Jurkat, Clone E6-1 (cell line): ENCODE data around the gene C1QBP.

Experiments
- DNase-seq: peaks from one replicate; pipeline ENCODE4 v3.0.0-alpha.2; 2011; ENCODE audit warnings: low read depth, low spot score
- H3K4me3 ChIP-seq: 2 replicates; pipeline ENCODE4 v1.5.1; 2011; ENCODE audit warnings: mild to moderate bottlenecking, low read length, control low read depth, moderate library complexity

The C1QBP gene

GRCh38 chr17:5399767-5400166 lies 39.2 kb downstream of the C1QBP start:
- H3K4me3 ChIP-seq, result no peak overlapping the region
- DNase-seq, result no peak

GRCh38 chr17:5396612-5397011 lies 42.3 kb downstream of the C1QBP start:
- DNase-seq, result no peak
- H3K4me3 ChIP-seq, result no peak overlapping the region

- DNase-seq, result no peak
- H3K4me3 ChIP-seq, result no peak overlapping the region
Observed at GRCh38 chr17:5391678-5392077, 47.3 kb downstream of the C1QBP start.
